Measurements from ENCODE around the gene RAD51B.
A peak's percentile ranks its signal among the peaks of the same experiment; 100 is the strongest.

RAD51B gene

DNA sequence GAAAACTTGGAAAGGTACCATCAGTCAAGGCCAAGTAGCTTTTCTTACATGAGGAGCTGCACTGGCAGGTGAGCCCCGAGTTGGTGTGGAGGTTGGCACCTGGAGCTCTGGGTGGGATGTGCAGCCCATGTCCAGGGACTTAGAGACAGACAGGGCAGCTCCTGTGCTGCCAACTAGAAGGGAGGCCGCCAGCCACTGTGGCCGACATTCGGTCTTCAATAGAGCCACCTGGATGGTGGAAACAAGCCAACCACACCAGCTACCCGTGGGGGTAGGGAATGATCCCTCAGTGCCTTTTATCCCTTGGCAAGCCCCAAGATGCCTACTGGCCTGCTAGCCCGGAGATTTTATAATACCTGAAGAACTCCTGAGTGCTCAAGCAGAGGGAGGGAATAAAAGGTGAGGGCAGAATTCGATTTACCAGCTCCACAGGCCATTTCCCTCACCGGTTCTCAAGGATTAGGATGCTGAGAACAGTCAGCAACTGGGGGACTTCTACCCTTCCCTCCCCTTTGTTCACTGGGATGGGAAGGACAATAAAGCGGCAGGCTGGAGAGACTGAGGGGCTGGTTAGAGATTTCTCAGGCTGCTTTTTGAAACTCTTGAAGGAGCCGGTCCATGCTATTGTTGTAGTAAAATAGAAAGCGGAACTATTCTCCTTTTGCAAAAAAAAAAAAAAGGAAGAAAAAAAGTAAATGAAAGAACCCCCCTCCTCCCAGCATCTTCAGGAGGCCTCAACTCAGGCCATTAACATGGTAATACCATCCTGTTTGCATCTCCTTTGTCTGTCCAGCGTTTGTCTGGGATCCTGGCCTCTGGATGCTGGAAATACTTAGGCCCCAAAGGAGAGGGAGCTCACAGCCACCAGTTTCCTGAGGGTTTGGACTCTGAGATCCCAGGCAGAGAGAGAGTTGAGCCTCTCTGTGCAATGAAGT, 651.7 kb downstream of the RAD51B start:
- H3K27me3 ChIP-seq, result no peaks in the 10 kb centered on the region
- H3K4me3 ChIP-seq, result peak overlapping the region in 6 of 10 experiments; percentile 8 to 35 (median 21); a peak in 4 of 20 replicates
- peaks cover 0 to 5% (median 0%) of the 10 kb centered on the region in 11 experiments; a peak in 2 of 22 replicates for H3K9me3 ChIP-seq (replicated peaks in 1 of 11)
- no peaks in the 10 kb centered on the region for H4K20me1 ChIP-seq
- no peaks in the 10 kb centered on the region; a peak in 1 of 22 replicates for H3K36me3 ChIP-seq
- peak overlapping the region; percentile 66 to 84 (median 79) for H3K9ac ChIP-seq
- H3K4me2 ChIP-seq, result peak overlapping the region; percentile 74 to 93 (median 86)
- H3K27ac ChIP-seq, result peak overlapping the region; percentile 71 to 100 (median 99)
- no peak for TF ChIP-seq Cebpa-rat (IDR thresholded peaks at IDR 0.05)
- H3K4me1 ChIP-seq, result peaks cover 76 to 98% (median 88%) of the 10 kb centered on the region in 10 experiments

- no peak overlapping the region for H3K4me3 ChIP-seq
- H3K27me3 ChIP-seq, result no peaks in the 10 kb centered on the region
- H3K36me3 ChIP-seq, result no peaks in the 10 kb centered on the region; a peak in 1 of 22 replicates
- peaks cover 0 to 5% (median 0%) of the 10 kb centered on the region in 11 experiments; a peak in 2 of 22 replicates for H3K9me3 ChIP-seq (replicated peaks in 1 of 11)
- H3K9ac ChIP-seq, result peak overlapping the region; percentile 27 to 84 (median 77); a peak in 20 of 22 replicates
- no peak for TF ChIP-seq Cebpa-rat (IDR thresholded peaks at IDR 0.05)
- H3K27ac ChIP-seq, result peak overlapping the region; percentile 71 to 100 (median 99)
- H4K20me1 ChIP-seq, result no peaks in the 10 kb centered on the region
- H3K4me1 ChIP-seq, result peaks cover 83 to 97% (median 89%) of the 10 kb centered on the region in 10 experiments
- H3K4me2 ChIP-seq, result peak overlapping the region; percentile 74 to 93 (median 86)
Measured at GRCh38 chr14:68471964-68472508, 652.5 kb downstream of the RAD51B start.

GRCh38 chr14:68473069-68473468, 653.5 kb downstream of the RAD51B start:
- H3K4me1 ChIP-seq, result peaks cover 93 to 100% (median 97%) of the 10 kb centered on the region in 10 experiments
- no peak overlapping the region for H3K4me3 ChIP-seq
- peak overlapping the region; percentile 34 to 100 (median 99); a peak in 20 of 22 replicates for H3K27ac ChIP-seq
- peak overlapping the region; percentile 74 to 93 (median 86) for H3K4me2 ChIP-seq
- no peak for TF ChIP-seq Cebpa-rat (IDR thresholded peaks at IDR 0.05)
- H3K9me3 ChIP-seq (replicated peaks in 1 of 11), result peaks cover 0 to 5% (median 0%) of the 10 kb centered on the region in 11 experiments; a peak in 2 of 22 replicates
- H4K20me1 ChIP-seq, result no peaks in the 10 kb centered on the region
- H3K36me3 ChIP-seq, result no peaks in the 10 kb centered on the region; a peak in 1 of 22 replicates
- H3K27me3 ChIP-seq, result no peaks in the 10 kb centered on the region
- peak overlapping the region in 10 of 11 experiments; percentile 1 to 84 (median 79); a peak in 19 of 22 replicates for H3K9ac ChIP-seq

DNA sequence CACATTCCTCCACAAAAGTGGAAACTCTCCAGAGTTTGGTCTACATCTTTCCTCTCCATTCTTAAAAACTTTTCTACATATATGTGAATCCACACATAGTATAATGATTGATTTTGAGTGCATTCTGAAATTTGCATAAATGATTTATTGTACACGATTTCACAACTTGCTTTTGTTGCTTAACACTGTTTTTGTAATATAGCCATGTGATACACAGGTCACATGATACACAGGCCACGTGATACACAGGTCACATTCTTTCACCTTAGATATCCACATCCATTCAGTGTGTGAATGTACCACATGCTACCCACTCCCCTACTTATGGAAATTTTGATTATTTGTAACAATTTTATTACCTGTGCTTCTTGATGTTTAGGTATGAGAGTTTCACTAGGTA, 654.2 kb downstream of the RAD51B start:
- Histone ChIP-seq H3K9me3 (replicated peaks in 1 of 11) (peaks cover 0 to 5% (median 0%) of the 10 kb centered on the region in 11 experiments; a peak in 2 of 22 replicates), H3K27me3 (no peaks in the 10 kb centered on the region), H4K20me1 (no peaks in the 10 kb centered on the region), H3K4me1 (peaks cover 93 to 100% (median 98%) of the 10 kb centered on the region in 10 experiments), H3K27ac (peak overlapping the region in 10 of 11 experiments; percentile 71 to 100 (median 99); a peak in 19 of 22 replicates), H3K9ac (peak overlapping the region in 2 of 11 experiments; percentile 75 to 84; a peak in 2 of 22 replicates), H3K4me2 (peak overlapping the region; percentile 74 to 93 (median 86); a peak in 16 of 22 replicates), H3K4me3 (no peak overlapping the region), H3K36me3 (no peaks in the 10 kb centered on the region; a peak in 1 of 22 replicates)
- no peak for TF ChIP-seq Cebpa-rat (IDR thresholded peaks at IDR 0.05)

- Histone ChIP-seq H3K27ac (peak overlapping the region in 10 of 11 experiments; percentile 97 to 100 (median 99); a peak in 21 of 22 replicates), H3K9ac (peak overlapping the region in 8 of 11 experiments; percentile 84 to 95 (median 91); a peak in 12 of 22 replicates), H3K4me1 (peaks cover 94 to 100% (median 98%) of the 10 kb centered on the region in 10 experiments), H3K4me3 (no peak overlapping the region), H3K9me3 (replicated peaks in 1 of 11) (peaks cover 0 to 8% (median 0%) of the 10 kb centered on the region in 11 experiments; a peak in 3 of 22 replicates), H3K27me3 (no peaks in the 10 kb centered on the region), H3K4me2 (peak overlapping the region; percentile 67 to 93 (median 84); a peak in 19 of 22 replicates), H3K36me3 (no peaks in the 10 kb centered on the region; a peak in 1 of 22 replicates), H4K20me1 (no peaks in the 10 kb centered on the region)
- TF ChIP-seq Cebpa-rat (IDR thresholded peaks at IDR 0.05), result no peak
Measured at GRCh38 chr14:68474741-68475140, 655.2 kb downstream of the RAD51B start.

GRCh38 chr14:68475802-68476201, 656.2 kb downstream of the RAD51B start:
- H3K27me3 ChIP-seq, result no peaks in the 10 kb centered on the region
- peak overlapping the region; percentile 67 to 93 (median 84) for H3K4me2 ChIP-seq
- H3K27ac ChIP-seq, result peak overlapping the region; percentile 97 to 100 (median 99)
- peaks cover 0 to 6% (median 0%) of the 10 kb centered on the region in 11 experiments; a peak in 1 of 22 replicates for H3K36me3 ChIP-seq
- H3K4me1 ChIP-seq, result peaks cover 86 to 94% (median 90%) of the 10 kb centered on the region in 10 experiments
- H3K9ac ChIP-seq, result peak overlapping the region; percentile 84 to 95 (median 89); a peak in 21 of 22 replicates
- no peak for TF ChIP-seq Cebpa-rat (IDR thresholded peaks at IDR 0.05)
- H3K9me3 ChIP-seq (replicated peaks in 1 of 11), result peaks cover 0 to 18% (median 0%) of the 10 kb centered on the region in 11 experiments; a peak in 3 of 22 replicates
- H3K4me3 ChIP-seq, result no peak overlapping the region
- no peaks in the 10 kb centered on the region for H4K20me1 ChIP-seq

GRCh38 chr14:68476212-68477109, 656.9 kb downstream of the RAD51B start:
- H3K27ac ChIP-seq, result peak overlapping the region; percentile 97 to 100 (median 99)

More at GRCh38 chr14:68476212-68477109, 656.9 kb downstream of the RAD51B start:
- Histone ChIP-seq H4K20me1 (no peaks in the 10 kb centered on the region), H3K27me3 (no peaks in the 10 kb centered on the region), H3K36me3 (peaks cover 0 to 6% (median 0%) of the 10 kb centered on the region in 11 experiments; a peak in 1 of 22 replicates), H3K4me3 (peak overlapping the region in 3 of 10 experiments; percentile 7 to 14 (median 12); a peak in 2 of 20 replicates), H3K4me1 (peaks cover 80 to 87% (median 84%) of the 10 kb centered on the region in 10 experiments), H3K9ac (peak overlapping the region; percentile 84 to 95 (median 89)), H3K4me2 (peak overlapping the region; percentile 67 to 93 (median 84)), H3K9me3 (replicated peaks in 1 of 11) (peaks cover 0 to 18% (median 0%) of the 10 kb centered on the region in 11 experiments; a peak in 4 of 22 replicates)
- TF ChIP-seq Cebpa-rat (IDR thresholded peaks at IDR 0.05), result peak; percentile 93 to 99 (median 98)
